Measurements from ENCODE around the gene LRRC59.

Gene LRRC59

GRCh38 chr17:50367401-50367800 lies 29.9 kb downstream of the LRRC59 start:
- Histone ChIP-seq H3K27me3 (ENCODE audit: low read length) (no peaks in the 10 kb centered on the region), H3K9ac (ENCODE audit: low read length) (no peak overlapping the region), H3K79me2 (ENCODE audit: insufficient read depth, low read length) (peaks cover 27% of the 10 kb centered on the region), H3K36me3 (ENCODE audit: low read length) (peaks cover 16% of the 10 kb centered on the region), H3K4me3 (ENCODE audit: insufficient read depth, low read length, poor library complexity, severe bottlenecking) (no peak overlapping the region), H3F3A (ENCODE audit: insufficient read depth) (0 out of 2 replicates have a peak, but pooled peaks cover 2% of the 10 kb centered on the region), H3K9me3 (ENCODE audit: insufficient read depth, low read length) (no peaks in the 10 kb centered on the region), H3K9me2 (replicated peaks; ENCODE audit: insufficient read depth, low read length) (no peaks in the 10 kb centered on the region), H4K20me1 (ENCODE audit: low read depth, low read length) (no peaks in the 10 kb centered on the region), H3K4me2 (ENCODE audit: low read depth, low read length, poor library complexity, severe bottlenecking) (no peak overlapping the region), H2AFZ (ENCODE audit: low read depth, low read length, severe bottlenecking) (no peak overlapping the region), H3K27ac (ENCODE audit: low read depth, low read length) (no peak overlapping the region)
- TF ChIP-seq CTCF (IDR thresholded peaks at IDR 0.05; ENCODE audit: insufficient read depth, low read length, poor library complexity, severe bottlenecking) (no peak), EZH2phosphoT487 (conservative IDR thresholded peaks at IDR 0.05; ENCODE audit: low read length) (no peak)

GRCh38 chr17:50365649-50366393 lies 31.5 kb downstream of the LRRC59 start:
- TF ChIP-seq CTCF (IDR thresholded peaks at IDR 0.05; ENCODE audit: insufficient read depth, low read length, poor library complexity, severe bottlenecking) = no peak
- TF ChIP-seq EZH2phosphoT487 (conservative IDR thresholded peaks at IDR 0.05; ENCODE audit: low read length) = no peak
- H3K9me3 ChIP-seq (ENCODE audit: insufficient read depth, low read length) = no peaks in the 10 kb centered on the region
- H3K79me2 ChIP-seq (ENCODE audit: insufficient read depth, low read length) = peaks cover 11% of the 10 kb centered on the region
- H3K27ac ChIP-seq (ENCODE audit: low read depth, low read length) = no peak overlapping the region
- no peak overlapping the region for H3K4me2 ChIP-seq (ENCODE audit: low read depth, low read length, poor library complexity, severe bottlenecking)
- H3K4me3 ChIP-seq (ENCODE audit: insufficient read depth, low read length, poor library complexity, severe bottlenecking) = no peak overlapping the region
- no peaks in the 10 kb centered on the region for H3K9me2 ChIP-seq (replicated peaks; ENCODE audit: insufficient read depth, low read length)
- no peaks in the 10 kb centered on the region for H4K20me1 ChIP-seq (ENCODE audit: low read depth, low read length)
- no peak overlapping the region for H3K9ac ChIP-seq (ENCODE audit: low read length)
- 0 out of 2 replicates have a peak, but pooled peaks cover 6% of the 10 kb centered on the region for H3F3A ChIP-seq (ENCODE audit: insufficient read depth)
- no peak overlapping the region for H2AFZ ChIP-seq (ENCODE audit: low read depth, low read length, severe bottlenecking)
- H3K27me3 ChIP-seq (ENCODE audit: low read length) = no peaks in the 10 kb centered on the region
- H3K36me3 ChIP-seq (ENCODE audit: low read length) = peaks cover 16% of the 10 kb centered on the region

- Histone ChIP-seq H3K36me3 (ENCODE audit: low read length) (peaks cover 16% of the 10 kb centered on the region), H3K4me3 (ENCODE audit: insufficient read depth, low read length, poor library complexity, severe bottlenecking) (no peak overlapping the region), H3K9ac (ENCODE audit: low read length) (no peak overlapping the region), H3F3A (ENCODE audit: insufficient read depth) (0 out of 2 replicates have a peak, but pooled peaks cover 6% of the 10 kb centered on the region), H3K79me2 (ENCODE audit: insufficient read depth, low read length) (0 out of 2 replicates have a peak, but pooled peaks cover 4% of the 10 kb centered on the region), H3K27ac (ENCODE audit: low read depth, low read length) (no peak overlapping the region), H4K20me1 (ENCODE audit: low read depth, low read length) (no peaks in the 10 kb centered on the region), H3K9me2 (replicated peaks; ENCODE audit: insufficient read depth, low read length) (no peaks in the 10 kb centered on the region), H2AFZ (ENCODE audit: low read depth, low read length, severe bottlenecking) (no peak overlapping the region), H3K27me3 (ENCODE audit: low read length) (no peaks in the 10 kb centered on the region), H3K9me3 (ENCODE audit: insufficient read depth, low read length) (no peaks in the 10 kb centered on the region), H3K4me2 (ENCODE audit: low read depth, low read length, poor library complexity, severe bottlenecking) (no peak overlapping the region)
- no peak for TF ChIP-seq EZH2phosphoT487 (conservative IDR thresholded peaks at IDR 0.05; ENCODE audit: low read length)
- no peak for TF ChIP-seq CTCF (IDR thresholded peaks at IDR 0.05; ENCODE audit: insufficient read depth, low read length, poor library complexity, severe bottlenecking)
Measured at GRCh38 chr17:50365165-50365564, 32.2 kb downstream of the LRRC59 start.

Measured in SU-DHL-6 (cell line).